Renal pelvis (tissue), 4 donors: ENCODE data around the gene TMPO. TPM values are rescaled to one million over a fixed set of nuclear protein-coding genes. Genes with fewer than 3 reads are reported as not detected.
A peak's percentile ranks its signal among the peaks of the same experiment; 100 is the strongest.
"Not testable (repeated sequence)": the region's sequence is repeated elsewhere in the genome, so short reads cannot be mapped to it uniquely, and the experiment has no call there.

Experiments used
- DNase-seq: peaks from one replicate; pipeline ENCODE4 v3.0.0-alpha.2; 2013
- polyA plus RNA-seq, 3 donors: library from polyadenylated mRNA; unstranded; fragments of 120-200 nt; gene quantifications; one replicate each; pipeline ENCODE4 v1.2.1, GENCODE V29; 2013; ENCODE audit not compliant: insufficient read length in 3 of 3

The TMPO gene
- polyA plus RNA-seq, 3 donors = 185 to 189 (median 188) TPM

DNA sequence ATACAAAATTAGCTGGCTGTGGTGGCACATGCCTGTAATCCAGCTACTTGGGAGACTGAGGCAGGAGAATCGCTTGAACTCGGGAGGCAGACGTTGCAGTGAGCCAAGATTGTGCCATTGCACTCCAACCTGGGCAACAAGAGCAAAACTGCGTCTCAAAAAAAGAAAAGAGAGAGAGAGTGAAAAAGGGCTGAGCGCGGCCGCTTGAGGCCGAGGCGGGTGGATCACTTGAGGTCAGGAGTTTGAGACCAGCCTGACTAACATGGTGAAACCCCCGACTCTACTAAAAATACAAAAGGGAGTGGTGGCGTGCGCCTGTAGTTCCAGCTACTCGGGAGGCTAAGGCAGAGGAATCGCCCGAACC is 14.1 kb upstream of the TMPO start:
- not testable (repeated sequence) for DNase-seq

DNA sequence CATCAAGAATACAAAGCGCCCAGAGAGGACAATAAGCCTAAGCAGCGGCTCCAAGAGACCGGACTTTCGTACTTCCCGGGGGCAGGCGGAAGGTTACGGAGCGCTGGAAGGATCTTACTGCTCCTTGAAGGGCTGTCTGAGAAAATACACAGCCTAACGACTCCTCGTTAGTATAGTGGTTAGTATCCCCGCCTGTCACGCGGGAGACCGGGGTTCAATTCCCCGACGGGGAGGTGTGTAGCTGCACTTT is 12.1 kb upstream of the TMPO start:
- peak; percentile 96 for DNase-seq

DNA sequence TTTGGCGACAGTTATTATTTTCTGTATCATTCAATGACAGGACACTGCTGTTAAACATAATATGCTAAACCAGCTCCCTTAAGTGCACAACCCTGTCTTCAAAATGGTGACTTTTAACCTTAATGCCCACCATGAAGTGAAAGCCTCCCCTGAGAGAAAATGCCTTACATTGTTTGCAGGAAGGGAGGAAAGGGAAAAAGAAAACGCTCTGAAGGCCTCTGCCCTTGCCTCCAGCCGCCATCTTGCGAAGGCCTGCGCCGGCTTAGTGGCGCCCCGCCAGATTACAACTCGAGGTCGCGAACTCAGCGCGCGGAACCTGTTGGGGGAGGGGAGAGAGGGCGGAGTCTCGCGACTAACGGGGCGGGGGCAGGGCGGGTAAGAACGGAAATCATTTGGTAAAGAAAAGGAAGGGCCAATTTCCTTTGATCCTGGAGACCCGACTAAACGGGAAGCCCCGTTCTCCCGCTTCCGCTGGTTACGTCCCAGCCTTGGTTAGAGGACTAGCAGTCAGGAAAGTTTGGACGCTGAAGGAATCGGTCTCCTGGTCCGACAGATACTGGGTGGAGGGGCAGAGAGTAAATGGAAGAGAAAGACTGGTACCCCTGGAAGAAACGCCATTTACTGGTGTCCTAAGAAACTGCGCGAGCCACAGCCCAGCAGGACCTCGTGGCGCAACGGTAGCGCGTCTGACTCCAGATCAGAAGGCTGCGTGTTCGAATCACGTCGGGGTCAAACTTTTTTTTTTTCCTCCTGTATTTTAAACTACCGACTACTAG is 11.6 kb upstream of the TMPO start:
- DNase-seq = peak; percentile 92

DNA sequence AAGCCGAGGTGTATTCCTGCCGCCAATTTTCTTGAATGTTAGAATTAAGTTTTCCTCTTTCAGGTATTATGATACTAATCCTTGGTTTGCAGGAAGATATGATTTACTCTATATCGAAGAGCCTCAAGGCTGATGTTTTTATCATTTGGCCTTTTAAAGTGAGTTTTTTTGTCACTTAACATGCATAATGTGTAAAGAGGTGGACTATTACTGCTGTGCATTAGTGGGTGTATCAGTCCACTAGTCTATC is 11.1 kb upstream of the TMPO start:
- DNase-seq = no peak

DNA sequence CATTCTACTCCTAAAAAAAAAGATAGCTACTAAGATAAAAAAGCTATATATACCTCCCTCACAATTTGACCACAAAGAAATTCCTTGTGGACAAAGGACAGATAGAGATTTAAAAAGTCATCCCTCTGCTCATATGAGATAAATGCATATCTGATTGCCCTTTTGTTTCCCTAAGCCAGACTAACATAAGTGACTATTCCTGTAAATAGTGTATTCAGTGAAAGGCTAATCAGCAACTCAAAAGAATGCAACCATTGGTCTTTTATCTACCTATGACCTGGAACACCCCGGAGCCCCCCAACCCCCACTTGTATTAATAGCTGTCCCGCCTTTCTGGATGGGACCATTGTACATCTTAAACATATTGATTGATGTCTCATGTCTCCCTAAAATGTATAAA is 6.3 kb upstream of the TMPO start:
- DNase-seq = no peak

DNA sequence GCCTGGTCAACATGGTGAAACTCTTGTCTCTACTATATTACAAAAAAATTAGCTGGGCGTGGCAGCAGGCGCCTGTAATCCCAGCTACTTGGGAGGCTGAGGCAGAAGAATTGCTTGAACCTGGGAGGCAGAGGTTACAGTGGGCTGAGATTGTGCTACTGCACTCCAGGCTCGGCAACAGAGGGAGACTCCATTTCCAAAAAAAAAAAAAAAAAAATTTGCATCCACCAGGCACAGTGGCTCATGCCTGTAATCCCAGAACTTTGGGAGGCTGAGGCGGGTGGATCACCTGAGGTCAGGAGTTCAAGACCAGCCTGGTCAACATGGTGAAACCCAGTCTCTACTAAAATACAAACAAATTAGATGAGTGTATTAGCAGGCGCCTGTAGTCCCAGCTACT is 3.6 kb upstream of the TMPO start:
- not testable (repeated sequence) for DNase-seq

DNA sequence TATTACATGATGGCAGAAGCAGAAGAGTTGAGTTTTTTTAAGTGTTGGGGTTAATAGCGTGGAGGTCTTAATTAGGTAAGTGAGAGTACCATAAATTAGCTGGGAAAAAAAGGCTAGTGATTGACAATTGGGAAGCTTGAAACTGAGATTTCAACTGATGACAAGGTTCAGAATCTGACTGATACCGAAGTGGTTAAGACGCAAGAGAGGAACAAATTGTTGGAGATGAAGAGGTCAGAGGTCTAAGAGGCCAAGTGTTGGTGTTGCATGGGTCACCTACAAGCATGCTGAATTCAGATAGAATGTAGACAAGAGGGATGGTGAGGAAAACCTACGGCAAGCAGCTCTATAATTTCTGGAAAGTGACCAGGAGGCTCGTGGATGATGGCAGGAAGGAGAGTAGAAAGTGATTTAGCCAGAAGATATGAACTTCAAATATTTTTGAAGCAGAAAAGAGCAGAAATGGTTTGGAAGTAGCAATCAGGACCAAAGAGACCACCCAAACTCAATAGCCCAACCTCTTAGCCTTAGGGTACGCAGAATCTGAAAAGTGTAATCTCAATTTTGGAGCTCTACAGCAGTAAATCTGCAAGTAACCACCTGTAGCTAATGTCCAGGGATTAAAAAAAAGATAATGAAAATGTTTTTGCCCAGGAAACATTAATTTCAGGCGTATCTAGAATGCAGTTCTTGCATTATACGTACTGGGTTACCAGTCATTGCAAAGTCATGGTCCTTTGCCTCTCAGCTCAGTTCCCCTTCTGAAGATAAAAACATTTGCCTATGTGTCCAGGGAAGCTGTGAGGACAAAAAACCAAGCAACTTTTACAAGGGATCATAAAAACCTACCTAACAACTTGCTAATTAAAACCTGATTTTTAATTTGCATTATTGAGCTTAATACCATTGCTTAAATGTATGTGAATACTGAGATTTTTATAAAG is 1.7 kb upstream of the TMPO start:
- no peak for DNase-seq

DNA sequence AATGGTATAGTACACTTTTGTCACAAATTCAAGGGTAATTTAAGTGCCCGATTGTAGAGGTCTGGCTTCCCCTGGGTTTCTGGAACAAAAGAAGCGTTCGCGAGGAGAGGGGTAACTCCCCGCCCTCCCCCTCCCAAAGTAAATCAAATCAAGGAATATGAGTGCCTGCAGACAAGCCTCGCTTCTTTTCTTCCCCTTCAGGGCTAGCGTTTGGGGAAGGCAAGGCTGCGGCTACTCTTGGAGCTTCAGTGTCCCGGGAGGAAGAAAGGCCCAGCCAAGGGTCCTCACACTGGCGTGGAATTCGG is 456 bp upstream of the TMPO start:
- DNase-seq = no peak

DNA sequence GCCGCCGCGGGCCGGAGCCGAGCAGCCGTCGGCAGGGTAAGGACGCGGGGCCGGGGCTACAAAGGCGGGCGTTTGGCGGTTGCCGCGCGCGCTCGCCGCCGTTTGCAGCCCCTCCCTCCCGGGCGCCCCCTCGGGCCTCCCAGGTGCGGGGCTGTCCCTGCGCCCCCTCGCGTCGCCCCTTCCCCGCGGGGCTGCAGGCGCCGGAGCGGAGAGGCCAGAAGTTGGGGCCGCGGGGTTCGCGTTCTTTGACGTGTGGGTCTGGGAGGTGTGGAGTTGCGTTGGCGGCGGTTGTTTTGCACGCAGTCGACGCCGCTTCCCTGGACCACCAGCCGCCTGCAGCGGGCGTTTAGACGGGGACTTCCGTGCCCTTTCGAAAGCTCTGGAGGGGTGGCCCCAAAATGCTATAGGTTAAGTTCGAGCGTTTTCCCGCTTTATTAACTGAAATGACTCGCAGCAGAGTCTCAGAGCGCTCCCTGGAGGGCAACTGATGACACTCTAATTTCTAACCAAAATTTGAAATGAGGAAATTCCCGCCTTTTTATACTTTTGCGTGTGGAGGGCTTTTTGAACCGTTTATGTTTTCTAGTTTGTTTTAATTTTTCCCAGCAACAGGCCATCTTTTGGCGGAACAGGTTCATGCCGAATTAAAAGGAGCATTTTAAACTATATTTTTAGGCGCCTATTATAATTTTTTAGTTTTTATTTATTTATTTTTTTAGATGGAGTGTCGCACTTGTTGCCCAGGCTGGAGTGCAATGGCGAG is 902 bp downstream of the TMPO start:
- peak; percentile 92 for DNase-seq

DNA sequence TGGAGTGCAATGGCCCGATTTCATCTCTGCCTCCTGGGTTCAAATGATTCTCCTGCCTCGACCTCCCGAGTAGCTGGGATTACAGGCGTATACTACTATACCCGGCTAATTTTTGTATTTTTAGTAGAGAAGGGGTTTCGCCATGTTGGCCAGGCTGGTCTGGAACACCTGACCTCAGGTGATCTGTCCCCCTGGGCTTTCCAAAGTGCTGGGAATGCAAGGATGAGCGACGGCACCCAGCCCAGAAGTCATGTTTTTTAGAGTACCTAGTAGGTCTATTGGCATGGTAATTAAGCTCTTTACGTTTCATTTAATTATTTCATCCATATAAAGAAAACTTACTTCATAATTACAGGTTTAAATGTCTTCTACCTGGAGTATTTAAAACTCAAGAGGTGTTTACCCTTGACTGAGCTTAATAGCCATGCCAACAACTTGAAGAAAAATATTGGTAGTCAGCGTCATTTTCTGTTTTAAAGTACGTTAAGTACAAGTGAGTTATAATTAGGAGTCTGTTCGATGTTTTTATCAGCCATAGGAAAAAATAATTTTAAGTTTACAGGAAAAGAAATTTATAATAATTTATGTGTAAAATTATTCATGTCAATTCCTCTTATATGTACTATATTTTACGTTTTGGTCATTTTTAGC is 4.0 kb downstream of the TMPO start:
- DNase-seq = no peak

DNA sequence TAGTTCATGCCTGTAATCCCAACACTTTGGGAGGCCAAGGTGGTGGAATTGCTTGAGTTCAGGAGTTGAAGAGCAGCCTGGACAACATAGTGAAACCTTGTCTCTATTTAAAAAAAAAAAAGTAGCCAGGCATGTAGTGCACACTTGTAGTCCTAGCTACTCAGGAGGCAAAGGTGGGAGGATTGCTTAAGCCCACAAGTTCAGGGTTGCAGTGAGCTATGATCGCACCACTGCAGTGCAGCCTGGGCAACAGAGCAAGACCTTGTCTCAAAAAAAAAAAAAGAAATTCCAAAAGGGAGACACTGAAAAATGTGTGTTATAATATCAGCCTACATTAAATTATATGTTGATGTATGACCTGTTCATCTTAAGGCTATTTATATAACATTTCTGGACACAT is 14.7 kb downstream of the TMPO start:
- no peak for DNase-seq

DNA sequence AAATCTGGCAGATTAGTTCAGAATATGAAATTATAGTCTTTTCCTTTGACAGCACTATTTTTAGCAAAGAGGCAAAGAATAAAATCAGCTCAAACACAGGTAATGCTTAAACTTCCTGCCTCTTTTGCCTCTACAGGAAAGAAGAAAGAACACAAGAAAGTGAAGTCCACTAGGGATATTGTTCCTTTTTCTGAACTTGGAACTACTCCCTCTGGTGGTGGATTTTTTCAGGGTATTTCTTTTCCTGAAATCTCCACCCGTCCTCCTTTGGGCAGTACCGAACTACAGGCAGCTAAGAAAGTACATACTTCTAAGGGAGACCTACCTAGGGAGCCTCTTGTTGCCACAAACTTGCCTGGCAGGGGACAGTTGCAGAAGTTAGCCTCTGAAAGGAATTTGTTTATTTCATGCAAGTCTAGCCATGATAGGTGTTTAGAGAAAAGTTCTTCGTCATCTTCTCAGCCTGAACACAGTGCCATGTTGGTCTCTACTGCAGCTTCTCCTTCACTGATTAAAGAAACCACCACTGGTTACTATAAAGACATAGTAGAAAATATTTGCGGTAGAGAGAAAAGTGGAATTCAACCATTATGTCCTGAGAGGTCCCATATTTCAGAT is 17.4 kb downstream of the TMPO start:
- DNase-seq = no peak

DNA sequence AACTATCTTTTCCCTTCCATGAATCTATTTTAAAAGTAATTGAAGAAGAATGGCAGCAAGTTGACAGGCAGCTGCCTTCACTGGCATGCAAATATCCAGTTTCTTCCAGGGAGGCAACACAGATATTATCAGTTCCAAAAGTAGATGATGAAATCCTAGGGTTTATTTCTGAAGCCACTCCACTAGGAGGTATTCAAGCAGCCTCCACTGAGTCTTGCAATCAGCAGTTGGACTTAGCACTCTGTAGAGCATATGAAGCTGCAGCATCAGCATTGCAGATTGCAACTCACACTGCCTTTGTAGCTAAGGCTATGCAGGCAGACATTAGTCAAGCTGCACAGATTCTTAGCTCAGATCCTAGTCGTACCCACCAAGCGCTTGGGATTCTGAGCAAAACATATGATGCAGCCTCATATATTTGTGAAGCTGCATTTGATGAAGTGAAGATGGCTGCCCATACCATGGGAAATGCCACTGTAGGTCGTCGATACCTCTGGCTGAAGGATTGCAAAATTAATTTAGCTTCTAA is 18.4 kb downstream of the TMPO start:
- no peak for DNase-seq

DNA sequence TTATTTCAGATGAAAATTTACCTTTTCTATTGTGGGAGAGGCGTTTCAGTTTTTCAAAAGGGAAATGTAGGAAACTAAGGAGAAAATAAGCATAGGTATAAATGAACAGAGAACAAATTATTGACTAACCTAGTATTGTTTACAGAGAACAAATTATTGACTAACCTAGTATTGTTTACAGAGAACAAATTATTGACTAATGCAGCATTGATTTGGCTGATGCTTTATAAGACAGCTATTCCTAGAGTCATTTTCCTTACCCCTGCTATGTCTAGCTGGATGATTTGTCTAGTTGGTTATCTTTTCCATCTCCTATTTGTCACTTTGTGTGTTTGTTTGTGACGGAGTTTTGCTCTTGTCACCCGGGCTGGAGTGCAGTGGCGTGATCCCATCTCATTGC is 22.6 kb downstream of the TMPO start:
- no peak for DNase-seq

DNA sequence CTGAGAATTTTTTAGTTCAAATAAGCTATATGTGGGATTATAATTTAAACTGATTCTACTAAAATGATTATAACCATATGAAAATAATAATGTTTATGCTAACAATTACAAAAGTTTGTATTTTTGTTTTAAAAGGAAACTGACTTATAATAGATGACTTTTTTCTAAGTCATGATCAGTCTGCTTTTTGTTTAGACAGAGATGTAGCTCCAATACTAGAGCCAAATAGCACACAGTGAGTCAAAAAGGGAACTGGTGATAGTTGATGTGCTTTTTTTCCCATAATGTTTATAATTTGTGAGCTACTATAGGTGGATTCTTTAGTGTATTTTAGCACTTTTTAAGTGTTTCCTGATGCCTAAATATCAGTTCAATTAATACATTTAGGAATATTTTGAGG is 28.3 kb downstream of the TMPO start:
- DNase-seq = no peak

DNA sequence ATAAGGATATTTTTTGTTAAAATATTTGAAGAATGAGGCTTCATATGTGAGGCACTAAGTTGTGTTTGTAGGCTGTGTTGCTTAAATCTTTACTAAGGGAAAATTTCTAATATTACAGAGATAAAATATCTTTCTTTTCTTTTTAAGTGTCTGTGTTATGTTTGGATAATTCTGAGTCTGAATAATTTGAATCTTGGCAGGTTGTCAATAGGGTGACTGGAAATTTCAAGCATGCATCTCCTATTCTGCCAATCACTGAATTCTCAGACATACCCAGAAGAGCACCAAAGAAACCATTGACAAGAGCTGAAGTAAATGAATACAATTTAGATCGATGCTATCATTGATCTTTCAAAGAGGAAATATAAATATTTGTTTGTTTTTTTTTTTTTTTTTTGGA is 29.4 kb downstream of the TMPO start:
- no peak for DNase-seq

DNA sequence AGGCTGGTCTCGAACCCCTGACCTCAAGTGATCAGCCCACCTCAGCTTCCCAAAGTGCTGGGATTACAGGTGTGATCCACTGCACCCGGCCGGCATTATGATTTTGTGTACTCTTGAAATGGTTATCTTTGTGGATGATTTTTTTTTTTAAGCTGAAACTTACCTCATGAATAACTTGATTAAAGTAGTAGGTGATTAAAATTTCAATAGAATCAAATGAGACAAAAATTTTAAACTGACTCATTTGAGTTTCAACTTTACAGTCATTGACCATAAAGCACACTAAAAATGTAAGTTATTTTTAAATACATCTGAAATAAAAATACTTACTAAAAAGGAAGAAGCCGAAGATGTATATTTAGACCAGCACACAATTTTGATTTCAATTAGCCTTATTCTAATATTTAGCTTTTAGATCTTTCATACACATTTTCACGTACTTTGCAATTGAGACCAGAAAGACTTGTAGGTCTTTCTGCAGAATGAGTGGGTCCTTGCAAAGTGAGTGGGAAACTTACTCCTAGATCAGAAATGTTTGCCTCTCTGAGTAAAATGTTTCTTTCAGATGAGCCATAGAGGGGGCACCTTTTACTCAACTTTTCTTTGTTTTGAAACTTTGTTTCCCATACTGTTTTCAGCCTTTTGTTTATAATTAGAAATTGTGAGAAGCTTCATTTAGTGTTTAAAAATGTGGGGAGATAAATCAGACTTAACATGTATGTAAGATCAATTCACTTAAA is 34.2 kb downstream of the TMPO start:
- DNase-seq = no peak

DNA sequence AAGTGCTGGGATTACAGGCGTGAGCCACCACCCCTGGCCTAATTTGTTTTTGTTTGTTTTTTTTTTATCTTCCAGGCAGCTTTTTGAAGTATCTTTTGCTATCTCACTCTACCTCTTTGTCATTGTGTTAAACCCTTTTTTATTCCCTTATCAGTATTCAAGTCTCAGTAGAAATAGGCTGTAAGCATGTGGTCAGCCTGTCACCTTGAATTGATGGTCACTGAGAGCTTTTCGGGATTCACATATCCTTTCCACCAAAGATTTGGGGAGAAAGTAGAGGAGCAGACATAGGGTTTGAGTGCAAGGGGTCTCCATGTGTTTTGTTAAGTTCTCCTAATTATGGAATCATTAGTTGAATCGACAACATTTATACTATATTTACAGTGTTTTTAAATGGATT is 36.4 kb downstream of the TMPO start:
- no peak for DNase-seq

DNA sequence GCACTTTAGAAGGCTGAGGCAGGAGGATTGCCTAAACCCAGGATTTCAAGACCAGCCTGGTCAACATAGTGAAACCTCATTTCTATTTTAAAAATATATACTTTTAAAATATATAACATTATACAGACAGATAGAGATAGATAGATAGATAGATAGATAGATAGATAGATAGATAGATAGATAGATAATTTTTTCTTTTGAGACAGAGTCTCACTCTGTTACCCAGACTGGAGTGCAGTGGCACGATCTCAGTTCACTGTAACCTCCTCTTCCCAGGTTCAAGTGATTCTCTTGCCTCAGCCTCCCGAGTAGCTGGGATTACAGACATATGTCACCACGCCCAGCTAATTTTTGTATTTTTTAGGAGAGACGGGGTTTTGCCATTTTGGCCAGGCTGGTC is 42.7 kb downstream of the TMPO start:
- not testable (repeated sequence) for DNase-seq

DNA sequence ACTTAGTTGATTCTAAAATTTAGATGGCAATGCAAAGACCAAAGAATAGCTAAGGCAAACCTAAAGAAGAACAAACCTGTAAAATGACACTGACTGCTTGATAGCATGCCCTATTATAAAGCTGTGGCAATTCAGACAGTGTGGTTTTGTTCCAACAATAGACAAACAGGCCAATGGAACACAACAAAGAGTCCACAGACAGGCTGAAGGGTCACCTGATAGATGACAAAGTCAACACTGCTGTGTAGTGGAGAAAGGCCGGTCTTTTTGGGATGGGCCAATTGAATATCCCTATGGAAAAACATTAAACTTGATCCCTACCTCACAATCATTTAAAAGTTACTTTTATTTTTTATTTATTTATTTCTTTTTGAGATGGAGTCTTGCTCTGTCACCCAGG is 44.3 kb downstream of the TMPO start:
- DNase-seq = no peak

DNA sequence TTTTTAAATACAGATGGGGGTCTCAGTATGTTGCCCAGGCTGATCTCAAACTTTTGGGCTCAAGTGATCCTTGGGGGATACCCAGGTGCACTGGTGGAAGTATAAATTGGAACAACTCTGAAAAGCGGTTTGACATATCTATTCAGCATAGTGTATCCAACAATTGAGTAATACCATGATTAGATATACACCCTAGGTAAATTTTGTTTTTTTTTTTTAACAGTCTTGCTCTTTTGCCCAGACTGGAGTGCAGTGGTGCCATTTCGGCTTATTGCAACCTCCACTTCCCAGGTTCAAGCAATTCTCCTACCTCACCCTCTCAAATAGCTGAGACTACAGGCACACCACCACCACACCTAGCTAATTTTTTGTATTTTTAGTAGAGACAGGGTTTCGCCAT is 46.5 kb downstream of the TMPO start:
- DNase-seq = no peak
